GM12873 (cell line): ENCODE measurements around the gene ALG14.

Experiments
- CTCF ChIP-seq: IDR thresholded peaks from 2 replicates; pipeline ENCODE4 v1.5.1; 2012; ENCODE audit warnings: low read depth, mild to moderate bottlenecking, moderate library complexity, low read length, control low read depth; ENCODE audit not compliant: insufficient read depth; ENCODE audit errors: missing control alignments

ALG14 gene

GRCh38 chr1:94928293-94928939 is 144.3 kb downstream of the ALG14 start:
- no peak for TF ChIP-seq CTCF

- TF ChIP-seq CTCF, result no peak
These were observed 145.2 kb downstream of the ALG14 start for GRCh38 chr1:94927405-94928175.

GRCh38 chr1:94926915-94927404 is 145.8 kb downstream of the ALG14 start, which contains the start of gene CNN3:
CNN3 (minus strand) TSS chr1:94927110; CDS start chr1:94926894, 216 bp downstream.
- no peak for TF ChIP-seq CTCF

GRCh38 chr1:94926126-94926914 is 146.4 kb downstream of the ALG14 start:
- TF ChIP-seq CTCF, result peak; percentile 41

GRCh38 chr1:94925561-94926125 is 147.1 kb downstream of the ALG14 start:
- no peak for TF ChIP-seq CTCF

GRCh38 chr1:94925004-94925403 is 147.7 kb downstream of the ALG14 start:
- TF ChIP-seq CTCF, result no peak
